HG03039 (cell line): ENCODE results near the gene BTNL9.
"Not testable (repeated sequence)": the region's sequence is repeated elsewhere in the genome, so short reads cannot be mapped to it uniquely, and the experiment has no call there.

Source experiments
- ATAC-seq: cut with Tn5 transposase; IDR thresholded peaks from one replicate; pipeline ENCODE4 v1.9.1; 2021; ENCODE audit warnings: mild to moderate bottlenecking, moderate library complexity; ENCODE audit not compliant: unreplicated experiment

The BTNL9 gene

DNA sequence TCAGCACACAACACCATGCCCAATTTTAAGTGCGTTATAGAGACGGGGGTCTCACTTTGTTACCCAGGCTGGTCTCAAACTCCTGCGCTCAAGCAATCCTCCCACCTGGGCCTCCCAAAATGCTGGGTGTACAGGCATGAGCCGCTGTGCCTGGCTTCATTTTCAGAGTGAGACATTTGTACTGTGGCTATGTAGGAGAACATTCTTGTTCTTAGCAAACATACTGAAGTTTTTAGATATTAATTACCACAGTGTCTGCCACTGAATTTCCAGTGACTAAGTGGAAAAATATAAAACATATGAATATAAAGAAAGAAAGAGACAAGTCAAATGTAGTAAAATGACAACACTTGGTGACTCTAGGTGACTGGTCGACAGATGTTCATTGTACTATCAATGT is 20.9 kb downstream of the BTNL9 start:
- ATAC-seq: no peak

DNA sequence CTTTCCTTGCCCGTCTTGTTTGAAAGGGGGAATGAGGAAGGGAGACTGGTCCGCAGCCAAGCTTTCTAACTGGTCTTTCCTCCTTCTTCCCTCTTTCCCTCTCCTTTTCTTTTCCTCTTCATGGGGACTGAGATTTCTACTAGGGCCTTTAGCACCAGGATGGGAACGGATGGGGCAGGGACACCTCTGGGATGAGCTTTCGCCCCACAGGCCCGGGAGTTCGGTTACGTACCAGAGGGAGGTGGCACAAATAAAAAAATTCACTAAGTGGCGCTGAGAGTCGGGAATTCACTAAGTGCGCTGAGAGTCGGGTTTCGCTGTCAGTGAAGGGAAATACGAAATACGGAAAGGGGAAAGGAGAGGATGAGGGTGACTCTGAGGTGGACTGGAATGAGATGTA is 21.6 kb downstream of the BTNL9 start:
- no peak for ATAC-seq

DNA sequence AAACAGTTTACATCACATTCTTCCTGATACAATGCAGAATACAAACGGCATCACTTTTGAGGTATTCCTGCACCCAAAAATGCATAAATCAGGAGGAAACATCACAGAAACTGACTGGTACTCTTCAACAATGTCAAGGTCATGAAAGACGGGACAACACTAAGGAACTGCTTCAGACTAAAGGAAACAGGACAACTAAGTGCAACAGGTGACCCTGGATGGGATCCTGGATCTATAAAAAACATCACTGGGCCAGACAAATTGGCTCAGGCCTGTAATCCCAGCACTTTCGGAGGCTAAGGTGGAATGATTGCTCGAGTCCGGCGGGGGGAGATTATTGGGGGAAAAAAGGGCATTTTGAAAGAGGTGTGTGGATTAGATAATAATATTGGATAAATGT is 22.6 kb downstream of the BTNL9 start:
- ATAC-seq: no peak

DNA sequence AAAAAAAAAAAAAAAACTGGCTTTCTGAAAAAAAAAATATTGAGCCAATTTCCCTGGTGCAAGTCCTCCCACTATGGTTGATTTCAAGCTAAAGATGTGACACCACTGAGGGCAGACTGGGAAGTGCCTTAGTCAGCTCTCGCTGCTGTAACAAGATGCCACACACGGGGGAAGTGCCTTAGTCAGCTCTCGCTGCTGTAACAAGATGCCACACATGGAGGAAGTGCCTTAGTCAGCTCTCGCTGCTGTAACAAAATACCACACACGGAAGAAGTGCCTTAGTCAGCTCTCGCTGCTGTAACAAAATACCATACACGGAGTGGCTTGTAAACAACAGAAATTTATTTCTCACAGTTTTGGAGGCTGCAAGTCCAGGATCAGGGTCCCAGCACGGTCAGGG is 23.4 kb downstream of the BTNL9 start:
- no peak for ATAC-seq

DNA sequence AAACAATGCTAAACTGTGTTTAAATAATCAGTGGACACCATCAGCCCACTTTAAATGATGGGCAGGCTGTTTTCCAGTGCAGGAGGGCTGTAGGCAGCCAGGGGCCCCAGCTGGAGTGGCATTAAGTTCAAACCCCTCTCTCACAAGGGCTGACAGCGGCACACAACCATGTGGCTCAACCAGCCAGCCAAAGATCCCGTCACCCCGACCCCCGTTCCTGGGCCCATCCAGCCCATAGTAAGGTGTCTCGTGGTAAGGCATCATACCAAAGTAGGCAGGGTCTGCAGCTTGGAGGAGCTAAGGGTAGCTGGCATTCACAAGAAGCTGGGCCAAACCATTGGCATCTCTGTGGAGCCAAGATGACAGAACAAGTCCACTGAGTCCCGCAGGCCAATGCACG is 24.9 kb downstream of the BTNL9 start:
- no peak for ATAC-seq

DNA sequence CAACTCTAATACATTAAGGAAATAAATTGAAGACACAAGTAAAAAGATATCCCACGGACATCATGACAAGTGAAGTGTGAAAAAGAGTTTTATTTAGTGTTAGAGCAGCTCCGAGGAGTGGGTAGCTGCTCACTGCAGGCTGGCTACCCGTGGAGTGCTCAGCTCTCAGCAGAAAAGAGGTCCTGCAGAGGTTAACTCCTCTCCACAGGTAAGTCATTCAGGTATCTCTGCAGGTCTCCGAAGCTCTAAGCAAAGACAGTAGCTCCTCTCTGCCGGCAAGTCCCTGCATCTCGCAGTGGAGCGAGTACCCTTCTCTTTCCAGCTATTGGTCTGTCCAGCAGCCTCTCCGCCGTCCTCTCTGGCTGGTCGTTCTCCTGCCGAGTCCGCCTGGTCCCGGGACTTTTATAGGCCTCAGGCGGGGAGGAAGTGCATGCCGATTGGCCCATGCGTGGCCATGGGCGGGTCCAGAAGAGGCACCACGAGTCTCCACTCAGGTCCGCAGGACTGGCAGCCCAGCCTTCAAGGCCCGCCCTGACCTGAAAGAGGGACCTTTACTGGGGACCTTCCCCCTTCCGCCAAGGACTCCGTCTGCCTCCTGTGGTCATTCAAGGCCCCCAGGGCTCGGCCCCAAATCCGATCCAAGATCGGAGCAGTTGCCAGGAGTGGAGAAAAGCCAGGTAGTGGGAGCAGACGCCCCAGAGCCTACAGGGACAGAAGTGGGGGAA is 29.9 kb downstream of the BTNL9 start:
- no peak for ATAC-seq

DNA sequence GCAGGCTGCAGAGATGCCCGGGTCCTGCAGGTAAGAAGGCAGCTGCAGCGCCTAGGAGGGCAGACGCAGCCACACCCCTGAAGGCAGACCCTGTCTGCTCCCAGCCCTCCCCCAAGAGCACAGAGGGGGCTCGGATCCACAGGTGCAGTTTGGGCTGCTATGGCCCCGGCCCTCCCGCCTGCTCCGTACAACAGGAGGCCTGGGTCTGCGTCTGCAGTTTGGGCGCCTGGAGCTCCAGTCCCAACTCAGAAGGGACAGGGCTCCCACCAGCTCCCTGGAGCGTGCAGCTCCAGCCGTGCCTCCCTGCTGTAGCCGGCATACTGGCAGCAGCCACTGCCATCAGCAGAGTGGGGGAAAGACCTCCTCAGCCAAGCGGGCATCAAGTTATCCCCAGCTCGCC is 30.5 kb downstream of the BTNL9 start:
- ATAC-seq: no peak

DNA sequence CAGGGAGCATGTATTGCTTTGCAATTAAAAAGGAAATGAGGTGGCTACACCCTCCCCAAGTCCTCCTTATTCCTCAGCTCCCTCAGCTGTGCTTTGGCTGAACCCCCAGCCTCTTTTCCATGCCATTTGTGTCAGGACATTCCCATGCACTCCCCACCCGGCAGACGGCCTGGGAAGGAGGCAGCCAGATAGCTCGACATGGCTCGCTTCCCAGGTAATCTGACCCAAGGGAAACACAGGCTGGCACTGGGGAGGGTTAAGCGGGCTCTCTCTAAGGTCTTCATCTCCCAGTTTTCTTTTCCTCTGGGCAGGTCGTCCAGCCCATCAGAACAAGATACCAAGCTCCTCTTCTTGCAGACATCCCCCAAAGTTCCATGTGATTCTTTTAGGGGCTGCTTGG is 31.2 kb downstream of the BTNL9 start:
- ATAC-seq: no peak

DNA sequence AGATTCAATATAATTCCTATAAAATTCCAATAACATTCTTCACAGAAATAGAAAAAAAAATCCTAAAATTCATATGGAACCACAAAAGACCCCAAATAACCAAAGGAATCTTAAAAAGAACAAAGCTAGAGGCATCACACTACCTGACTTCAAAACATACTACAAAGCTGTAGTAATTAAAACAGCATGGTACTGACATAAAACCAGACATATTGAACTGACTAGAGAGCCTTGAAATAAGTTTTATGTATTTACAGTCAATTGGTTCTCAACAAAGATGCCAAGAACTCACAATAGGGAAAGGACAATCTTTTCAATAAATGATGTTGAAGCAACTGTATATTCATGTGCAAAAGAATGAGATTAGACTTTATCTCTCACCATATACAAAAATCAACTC is 36.9 kb downstream of the BTNL9 start:
- no peak for ATAC-seq

DNA sequence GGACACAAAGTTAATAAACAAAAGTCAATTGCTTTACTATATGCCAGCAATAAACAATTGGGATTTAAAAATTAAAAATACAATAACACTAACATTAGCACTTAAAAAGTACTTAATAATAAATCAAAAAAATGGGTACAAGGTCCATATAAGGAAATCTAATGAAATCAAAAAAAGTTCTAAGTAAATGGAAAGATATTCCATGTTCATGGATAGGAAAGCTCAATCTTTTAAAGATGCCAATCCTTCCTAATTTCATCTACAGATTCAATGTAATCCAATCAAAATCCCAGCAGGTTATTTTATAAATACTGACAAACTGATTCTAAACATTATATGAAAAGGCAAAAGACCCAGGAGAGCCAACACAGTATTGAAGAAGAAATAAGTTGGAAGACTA is 41.9 kb downstream of the BTNL9 start:
- ATAC-seq: no peak

DNA sequence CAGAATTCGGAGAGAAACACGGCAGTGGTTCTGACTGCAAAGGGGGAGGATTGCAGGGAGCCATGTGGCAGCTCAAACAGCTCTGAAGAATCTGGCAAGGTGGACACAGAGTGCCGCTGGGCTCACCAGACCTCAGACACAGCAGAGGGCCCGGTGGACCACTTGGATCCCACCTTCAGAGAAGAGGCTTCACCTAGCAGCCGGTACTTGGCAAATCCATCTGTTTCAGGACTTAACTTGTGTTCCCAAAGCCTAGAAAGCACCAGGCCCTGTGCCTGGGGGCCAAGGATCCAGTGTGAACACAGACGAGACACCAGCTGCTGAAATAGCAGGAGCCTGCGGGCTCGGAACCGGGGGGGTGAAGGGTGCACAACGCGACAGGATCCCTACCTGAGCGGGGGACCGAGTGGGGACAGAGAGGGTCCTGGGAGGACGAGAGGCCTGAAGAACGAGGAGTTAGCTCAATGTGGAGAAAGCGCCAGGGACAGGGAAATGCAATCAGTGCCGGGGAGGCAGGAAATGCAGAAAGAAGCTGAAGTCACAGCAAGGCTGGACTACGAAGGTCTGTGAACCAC is 44.6 kb downstream of the BTNL9 start:
- no peak for ATAC-seq

DNA sequence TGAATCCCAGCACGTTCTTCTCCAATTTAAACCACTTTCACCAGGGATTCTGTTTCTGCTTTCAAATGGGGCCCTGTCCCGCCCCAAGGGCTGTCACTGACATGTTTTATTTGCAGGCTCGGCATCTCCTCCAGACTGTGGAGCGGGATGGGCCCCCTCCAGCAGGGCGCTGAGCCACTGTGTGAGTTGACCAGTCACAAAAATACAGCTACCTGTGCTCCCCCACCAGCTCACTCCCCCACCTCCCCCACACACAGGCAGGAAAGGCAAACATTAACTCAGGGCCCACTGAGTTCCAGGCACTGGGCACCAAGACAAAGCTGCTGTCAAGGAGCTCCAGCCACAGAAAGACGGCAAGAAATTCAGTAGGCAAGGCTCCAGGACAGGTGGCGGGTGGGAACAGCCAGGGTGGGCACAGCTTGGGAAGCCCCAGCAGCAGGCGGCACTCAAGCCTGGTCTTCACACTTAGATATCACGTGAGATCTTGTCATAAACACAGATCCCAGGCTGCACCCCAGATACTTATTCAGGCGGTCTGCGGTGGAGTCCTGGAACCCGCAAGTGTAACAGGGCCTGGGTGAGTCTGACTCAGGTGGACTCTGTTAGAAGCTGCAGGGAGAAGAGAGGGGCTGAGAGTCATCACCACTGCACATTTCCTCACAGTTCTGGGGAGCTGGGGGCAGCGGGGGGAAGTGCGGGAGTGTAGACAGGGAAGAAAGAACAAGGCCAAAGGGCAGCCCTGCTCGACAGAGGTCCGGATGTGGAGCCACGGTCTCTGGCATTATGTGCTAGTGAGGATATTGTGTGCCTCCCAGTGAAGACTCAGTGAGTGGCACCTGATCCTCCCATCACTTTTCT is 46.2 kb downstream of the BTNL9 start:
- no peak for ATAC-seq

DNA sequence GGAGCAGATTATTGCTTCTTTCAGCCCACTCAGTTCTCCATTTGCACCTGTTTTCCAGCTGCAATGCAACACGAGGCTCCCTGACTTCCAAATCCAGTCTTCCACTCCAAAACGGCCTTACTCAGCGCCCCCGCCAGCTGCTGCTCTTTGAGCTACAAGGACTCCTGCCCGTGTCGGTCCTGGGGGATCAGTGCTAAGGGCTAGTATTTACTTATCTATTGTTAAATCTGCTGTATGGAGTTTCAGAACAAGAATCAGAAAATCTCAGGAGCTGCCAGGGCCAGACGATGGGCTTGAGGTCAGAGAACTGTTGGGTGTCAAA is 46.8 kb downstream of the BTNL9 start:
- ATAC-seq: no peak

DNA sequence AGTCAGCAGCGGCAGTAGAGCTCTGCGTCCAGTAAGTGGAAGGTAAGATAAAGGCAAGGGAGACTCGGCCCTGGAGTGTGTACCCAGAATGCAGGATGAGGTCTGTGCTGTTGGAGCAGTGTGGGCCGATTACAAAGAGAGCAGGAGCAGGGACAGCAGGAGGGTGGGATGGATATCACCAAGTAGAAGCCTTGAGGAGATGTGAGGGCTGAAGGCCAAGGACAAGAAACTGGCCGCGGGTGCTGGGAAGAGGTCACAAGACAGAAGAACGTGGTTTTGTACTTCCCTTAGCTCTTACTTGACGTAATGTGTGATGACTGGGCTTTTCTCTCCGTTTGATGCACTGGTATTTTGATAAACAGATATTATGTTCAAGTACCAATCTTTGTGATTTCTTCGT is 47.2 kb downstream of the BTNL9 start:
- ATAC-seq: no peak

DNA sequence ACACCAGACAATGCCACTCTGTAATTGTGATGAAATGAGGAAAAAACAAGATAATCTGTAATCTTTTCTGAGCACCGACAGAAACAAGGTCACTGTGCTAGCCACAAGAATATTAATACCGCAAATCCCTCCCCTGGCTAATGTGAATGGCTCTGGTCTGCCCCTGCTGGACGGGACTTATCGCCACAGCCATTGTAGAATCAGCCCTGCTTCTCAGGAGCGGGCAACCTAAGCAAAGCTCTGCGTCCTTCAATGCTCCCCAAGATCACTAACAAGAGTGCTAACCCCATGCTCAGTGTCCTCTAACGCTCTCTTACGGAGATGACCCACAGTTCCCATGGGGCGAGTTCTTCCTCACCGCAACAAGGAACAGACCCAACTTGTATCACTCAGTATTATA is 48.2 kb downstream of the BTNL9 start:
- ATAC-seq: no peak

DNA sequence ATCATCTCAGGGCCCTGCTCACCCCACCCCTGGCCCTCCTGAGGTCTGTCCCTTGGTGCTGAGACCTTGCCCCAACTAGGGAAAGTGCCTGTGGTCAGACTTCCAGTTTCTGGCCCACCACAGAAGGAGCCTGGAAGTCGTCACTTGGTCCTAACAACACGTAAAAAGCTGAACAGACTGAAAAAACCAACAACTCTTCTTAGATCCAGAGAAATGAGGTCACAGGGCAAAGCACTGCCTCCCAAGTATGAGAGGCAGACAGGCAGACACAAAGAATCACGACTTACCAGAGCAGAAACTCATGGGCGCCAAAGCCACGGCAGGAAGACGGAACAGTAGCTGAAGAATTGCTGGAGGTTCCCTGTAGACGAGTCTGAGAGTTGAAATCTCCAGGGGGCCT is 52.4 kb downstream of the BTNL9 start:
- no peak for ATAC-seq

DNA sequence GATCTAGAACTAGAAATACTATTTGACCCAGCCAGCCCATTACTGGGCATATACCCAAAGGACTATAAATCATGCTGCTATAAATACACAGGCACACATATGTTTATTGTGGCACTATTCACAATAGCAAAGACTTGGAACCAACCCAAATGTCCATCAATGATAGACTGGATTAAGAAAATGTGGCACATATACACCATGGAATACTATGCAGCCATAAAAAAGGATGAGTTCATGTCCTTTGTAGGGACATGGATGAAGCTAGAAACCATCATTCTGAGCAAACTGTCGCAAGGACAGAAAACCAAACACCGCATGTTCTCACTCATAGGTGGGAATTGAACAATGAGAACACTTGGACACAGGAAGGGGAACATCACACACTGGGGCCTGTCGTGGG is 55.1 kb downstream of the BTNL9 start:
- not testable (repeated sequence) for ATAC-seq

DNA sequence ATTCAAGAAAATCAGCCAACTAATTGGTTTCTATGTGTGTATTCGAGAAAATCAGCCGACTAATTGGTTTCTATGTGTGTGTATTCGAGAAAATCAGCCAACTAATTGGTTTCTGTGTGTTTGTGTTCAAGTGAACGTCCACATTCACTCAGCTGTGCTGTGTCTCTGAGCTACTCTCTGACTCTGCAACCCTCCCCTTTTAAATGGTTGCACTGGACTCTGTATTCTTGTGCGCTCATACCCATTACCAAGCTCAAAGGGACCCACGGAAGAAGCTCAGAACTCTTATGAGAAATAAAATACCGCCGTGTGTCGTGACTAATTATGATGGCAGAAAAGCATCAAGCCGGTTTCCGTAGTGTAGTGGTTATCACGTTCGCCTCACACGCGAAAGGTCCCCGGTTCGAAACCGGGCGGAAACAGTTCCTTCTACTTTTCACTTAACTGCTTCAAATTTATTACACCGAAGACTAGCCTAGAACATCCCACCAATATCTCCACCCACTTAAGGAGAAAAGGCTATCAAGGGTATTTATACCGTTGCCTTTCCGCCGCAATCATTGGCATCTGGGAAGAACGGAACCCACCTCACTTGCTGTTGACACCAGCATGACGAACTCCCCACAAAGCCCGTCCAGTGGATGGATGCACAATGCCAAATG is 56.8 kb downstream of the BTNL9 start:
- not testable (repeated sequence) for ATAC-seq

DNA sequence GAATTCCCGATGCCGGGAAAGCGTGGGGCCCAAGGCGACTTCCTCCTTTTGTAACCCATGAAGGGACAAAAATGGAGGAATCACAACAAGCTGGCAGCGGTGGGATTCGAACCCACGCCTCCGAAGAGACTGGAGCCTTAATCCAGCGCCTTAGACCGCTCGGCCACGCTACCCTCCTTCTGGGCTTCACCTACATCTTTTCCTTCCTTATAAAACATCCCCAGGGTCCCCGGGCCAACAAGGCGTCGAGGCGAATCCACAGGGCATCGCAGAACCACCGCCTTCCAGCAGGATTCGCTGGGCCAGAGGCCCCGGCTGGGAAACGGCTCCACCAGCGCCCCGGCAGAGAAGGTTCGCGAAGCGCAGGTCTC is 57.3 kb downstream of the BTNL9 start:
- not testable (repeated sequence) for ATAC-seq

DNA sequence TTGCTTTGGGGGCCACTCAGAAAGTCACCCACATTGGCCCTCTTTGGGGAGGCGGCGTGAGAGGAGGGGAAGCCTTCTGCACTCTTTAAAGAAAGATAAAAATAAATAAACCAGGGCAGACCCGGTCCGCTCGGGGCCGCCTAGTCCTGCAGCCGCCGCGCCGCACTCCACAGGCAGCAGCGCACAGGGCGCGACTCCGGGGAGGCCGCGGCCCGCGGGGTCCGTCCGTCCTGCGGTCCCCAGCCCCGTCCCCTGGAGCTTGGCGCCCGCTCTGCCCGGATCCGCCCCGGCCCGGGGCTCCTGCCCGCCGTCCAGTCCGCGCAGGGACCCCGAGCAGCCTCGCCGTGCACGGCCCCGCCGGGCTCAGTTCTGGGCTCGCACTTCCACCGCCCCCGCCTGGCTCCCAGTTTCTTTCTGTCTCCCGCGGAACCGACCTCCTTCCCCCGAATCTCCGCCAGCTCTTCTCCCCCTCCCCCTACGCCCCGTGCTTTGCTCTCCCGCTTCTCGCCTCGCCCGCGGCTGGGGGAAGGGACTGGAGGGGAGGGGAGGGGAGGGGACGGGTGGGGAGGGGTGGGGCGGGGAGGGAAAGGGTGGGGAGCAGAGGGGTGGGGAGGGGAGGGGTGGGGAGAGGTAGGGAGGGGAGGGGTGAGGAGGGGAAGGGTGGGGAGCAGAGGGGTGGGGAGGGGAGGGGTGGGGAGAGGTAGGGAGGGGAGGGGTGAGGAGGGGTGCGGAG is 57.9 kb downstream of the BTNL9 start:
- ATAC-seq: not testable (repeated sequence)
